Vagina (tissue), 2 donors: ENCODE data around the gene TOMM22.

Experiments
- POLR2A ChIP-seq, 2 donors: fragments of 450-650 bp; IDR thresholded peaks; one replicate each; pipeline ENCODE4 v1.6.1; 2017; ENCODE audit warnings: antibody characterized with exemption in 2 of 2, mild to moderate bottlenecking in 2 of 2, moderate library complexity in 2 of 2
- POLR2AphosphoS5 ChIP-seq, 2 donors: sonication (generic); formaldehyde crosslinking; IDR thresholded peaks; one replicate each; pipeline ENCODE4 v1.9.0; 2017; ENCODE audit warnings: antibody characterized with exemption in 2 of 2, mild to moderate bottlenecking in 2 of 2, low read depth in 1 of 2; ENCODE audit not compliant: insufficient read depth in 1 of 2
- TF ChIP-seq, protein P1 (sequence below), 3 experiments: fragments of 450-650 bp in 2 of 3; fragments of 200-600 bp in 1 of 3; sonication (generic) in 1 of 3; IDR thresholded peaks; one replicate each; pipeline ENCODE4 v1.5.1; 2017 to 2019; ENCODE audit warnings: antibody characterized with exemption in 3 of 3, mild to moderate bottlenecking in 2 of 3, moderate library complexity in 2 of 3

DNA sequence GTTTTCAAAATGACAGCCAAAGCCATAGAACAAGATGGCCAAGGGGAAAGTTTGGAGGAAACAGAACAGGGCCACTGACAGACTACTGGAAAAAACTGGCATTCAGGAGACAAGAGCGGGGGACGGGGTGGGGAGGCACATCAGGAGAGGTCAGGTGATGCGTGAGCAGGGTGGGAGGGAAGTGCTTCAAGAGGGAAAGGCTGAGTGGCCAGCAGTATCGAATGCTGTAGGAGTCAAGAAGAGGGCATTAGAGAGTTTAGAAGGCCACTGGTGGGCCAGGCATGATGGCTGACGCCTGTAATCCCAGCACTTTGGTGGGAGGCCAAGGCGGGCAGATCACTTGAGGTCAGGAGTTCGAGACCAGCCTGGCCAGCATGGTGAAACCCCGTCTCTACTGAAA is 32.2 kb downstream of the TOMM22 start:
- TF ChIP-seq POLR2A (IDR thresholded peaks at IDR 0.05) (no peak), POLR2AphosphoS5 (IDR thresholded peaks at IDR 0.05; ENCODE audit: insufficient read depth in 1 of 2, low read depth in 1 of 2) (no peak)
- TF ChIP-seq, protein P1, sequence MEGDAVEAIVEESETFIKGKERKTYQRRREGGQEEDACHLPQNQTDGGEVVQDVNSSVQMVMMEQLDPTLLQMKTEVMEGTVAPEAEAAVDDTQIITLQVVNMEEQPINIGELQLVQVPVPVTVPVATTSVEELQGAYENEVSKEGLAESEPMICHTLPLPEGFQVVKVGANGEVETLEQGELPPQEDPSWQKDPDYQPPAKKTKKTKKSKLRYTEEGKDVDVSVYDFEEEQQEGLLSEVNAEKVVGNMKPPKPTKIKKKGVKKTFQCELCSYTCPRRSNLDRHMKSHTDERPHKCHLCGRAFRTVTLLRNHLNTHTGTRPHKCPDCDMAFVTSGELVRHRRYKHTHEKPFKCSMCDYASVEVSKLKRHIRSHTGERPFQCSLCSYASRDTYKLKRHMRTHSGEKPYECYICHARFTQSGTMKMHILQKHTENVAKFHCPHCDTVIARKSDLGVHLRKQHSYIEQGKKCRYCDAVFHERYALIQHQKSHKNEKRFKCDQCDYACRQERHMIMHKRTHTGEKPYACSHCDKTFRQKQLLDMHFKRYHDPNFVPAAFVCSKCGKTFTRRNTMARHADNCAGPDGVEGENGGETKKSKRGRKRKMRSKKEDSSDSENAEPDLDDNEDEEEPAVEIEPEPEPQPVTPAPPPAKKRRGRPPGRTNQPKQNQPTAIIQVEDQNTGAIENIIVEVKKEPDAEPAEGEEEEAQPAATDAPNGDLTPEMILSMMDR (IDR thresholded peaks at IDR 0.05), result no peak
